Endothelial cell of umbilical vein (primary cell): ENCODE data around the gene SERPINB2.

Source experiments
- GATA2 ChIP-seq: IDR thresholded peaks from 2 replicates; pipeline ENCODE4 v1.7.0; 2011; ENCODE audit warnings: low read depth, mild to moderate bottlenecking, moderate library complexity, mixed read lengths, low read length; ENCODE audit not compliant: insufficient read length, insufficient read depth
- MYC ChIP-seq: IDR thresholded peaks from one replicate; pipeline ENCODE4 v1.6.1; 2011; ENCODE audit warnings: mild to moderate bottlenecking, low read depth, low read length
- POLR2A ChIP-seq: IDR thresholded peaks from 2 replicates; pipeline ENCODE4 v1.6.1; 2012; ENCODE audit warnings: low read depth, mild to moderate bottlenecking, control low read depth, low read length
- POLR2AphosphoS5 ChIP-seq: IDR thresholded peaks from 2 replicates; pipeline ENCODE4 v1.6.1; 2012; ENCODE audit warnings: low read depth, mild to moderate bottlenecking, control low read depth, low read length, moderate library complexity; ENCODE audit not compliant: insufficient read depth
- TF ChIP-seq, protein P1 (sequence below), 2 donors: IDR thresholded peaks; 1 replicate in 1 of 2; 2 replicates in 1 of 2; pipeline ENCODE4 v1.5.1; 2011; ENCODE audit warnings: low read length in 2 of 2, mild to moderate bottlenecking in 2 of 2, moderate library complexity in 2 of 2, control low read depth in 1 of 2, inconsistent platforms in 1 of 2, low read depth in 1 of 2; ENCODE audit not compliant: insufficient read depth in 1 of 2; ENCODE audit errors: extremely low read depth in 1 of 2

DNA sequence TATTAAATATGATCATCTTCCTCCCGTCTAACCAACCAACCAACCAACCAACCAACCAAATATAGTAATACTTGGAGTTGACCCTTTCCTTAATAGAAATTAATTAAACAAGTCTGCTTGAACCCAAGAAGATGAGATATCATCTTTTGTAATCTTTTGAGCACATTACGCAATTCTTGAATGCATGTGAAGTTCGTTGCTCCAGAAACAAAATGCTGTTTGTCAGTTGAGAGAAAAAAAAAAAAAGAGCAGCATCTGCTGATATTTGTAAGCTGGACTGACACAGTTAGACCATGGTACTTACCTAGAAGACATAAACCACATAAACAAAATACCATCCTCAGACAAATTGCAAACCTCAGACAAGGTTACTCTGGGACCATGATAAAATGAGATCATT, 9.2 kb upstream of the SERPINB2 start:
- TF ChIP-seq, protein P1, sequence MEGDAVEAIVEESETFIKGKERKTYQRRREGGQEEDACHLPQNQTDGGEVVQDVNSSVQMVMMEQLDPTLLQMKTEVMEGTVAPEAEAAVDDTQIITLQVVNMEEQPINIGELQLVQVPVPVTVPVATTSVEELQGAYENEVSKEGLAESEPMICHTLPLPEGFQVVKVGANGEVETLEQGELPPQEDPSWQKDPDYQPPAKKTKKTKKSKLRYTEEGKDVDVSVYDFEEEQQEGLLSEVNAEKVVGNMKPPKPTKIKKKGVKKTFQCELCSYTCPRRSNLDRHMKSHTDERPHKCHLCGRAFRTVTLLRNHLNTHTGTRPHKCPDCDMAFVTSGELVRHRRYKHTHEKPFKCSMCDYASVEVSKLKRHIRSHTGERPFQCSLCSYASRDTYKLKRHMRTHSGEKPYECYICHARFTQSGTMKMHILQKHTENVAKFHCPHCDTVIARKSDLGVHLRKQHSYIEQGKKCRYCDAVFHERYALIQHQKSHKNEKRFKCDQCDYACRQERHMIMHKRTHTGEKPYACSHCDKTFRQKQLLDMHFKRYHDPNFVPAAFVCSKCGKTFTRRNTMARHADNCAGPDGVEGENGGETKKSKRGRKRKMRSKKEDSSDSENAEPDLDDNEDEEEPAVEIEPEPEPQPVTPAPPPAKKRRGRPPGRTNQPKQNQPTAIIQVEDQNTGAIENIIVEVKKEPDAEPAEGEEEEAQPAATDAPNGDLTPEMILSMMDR (IDR thresholded peaks at IDR 0.05; ENCODE audit: extremely low read depth in 1 of 2, insufficient read depth in 1 of 2, low read depth in 1 of 2, low read length in 2 of 2), result no peak
- TF ChIP-seq GATA2 (no peak), MYC (no peak), POLR2AphosphoS5 (no peak), POLR2A (no peak)
